NT2/D1 (cell line): ENCODE results near the gene MEF2C.

Experiments
- DNase-seq: peaks from one replicate; pipeline ENCODE4 v3.0.0-alpha.2; 2011; ENCODE audit warnings: low read depth, low spot score
- H3K27me3 ChIP-seq: 2 replicates; pipeline ENCODE4 v1.6.0; 2011; ENCODE audit warnings: mild to moderate bottlenecking; ENCODE audit not compliant: insufficient read length, insufficient read depth
- H3K36me3 ChIP-seq: 2 replicates; pipeline ENCODE4 v1.6.1; 2011; ENCODE audit warnings: mild to moderate bottlenecking, low read length, mixed read lengths; ENCODE audit not compliant: insufficient read depth, insufficient read length
- H3K4me1 ChIP-seq: 2 replicates; pipeline ENCODE4 v1.5.1; 2011; ENCODE audit not compliant: insufficient read depth, insufficient read length
- H3K4me3 ChIP-seq: 2 replicates; pipeline ENCODE4 v1.5.1; 2011; ENCODE audit warnings: low read depth; ENCODE audit not compliant: insufficient read length
- H3K9ac ChIP-seq: 2 replicates; pipeline ENCODE4 v1.6.0; 2011; ENCODE audit warnings: low read depth; ENCODE audit not compliant: insufficient read length
- H3K9me3 ChIP-seq: 2 replicates; pipeline ENCODE4 v1.5.1; 2011; ENCODE audit warnings: mild to moderate bottlenecking, low read length; ENCODE audit not compliant: insufficient read depth
- SUZ12 ChIP-seq: IDR thresholded peaks from 2 replicates; pipeline ENCODE4 v1.6.1; 2011; ENCODE audit not compliant: insufficient read length, insufficient read depth; ENCODE audit errors: extremely low read depth
- YY1 ChIP-seq: IDR thresholded peaks from 2 replicates; pipeline ENCODE4 v1.6.1; 2011; ENCODE audit not compliant: insufficient read length, insufficient read depth
- ZNF274 ChIP-seq: IDR thresholded peaks from 2 replicates; pipeline ENCODE4 v1.6.1; 2011; ENCODE audit warnings: mild to moderate bottlenecking, low read depth, low read length

MEF2C gene

GRCh38 chr5:88886746-88887341, 3.9 kb upstream of the MEF2C start:
- Histone ChIP-seq H3K9me3 (no peaks in the 10 kb centered on the region), H3K27me3 (peaks cover 85% of the 10 kb centered on the region), H3K4me3 (no peak overlapping the region), H3K9ac (no peak overlapping the region), H3K4me1 (no peaks in the 10 kb centered on the region), H3K36me3 (no peaks in the 10 kb centered on the region)
- TF ChIP-seq ZNF274 (no peak), SUZ12 (no peak), YY1 (no peak)
- no peak for DNase-seq

GRCh38 chr5:88886252-88886651, 3.3 kb upstream of the MEF2C start:
- Histone ChIP-seq H3K4me3 (no peak overlapping the region), H3K27me3 (peaks cover 86% of the 10 kb centered on the region), H3K9me3 (no peaks in the 10 kb centered on the region), H3K9ac (no peak overlapping the region), H3K36me3 (no peaks in the 10 kb centered on the region), H3K4me1 (no peaks in the 10 kb centered on the region)
- no peak for DNase-seq
- TF ChIP-seq YY1 = no peak
- no peak for TF ChIP-seq ZNF274
- no peak for TF ChIP-seq SUZ12

GRCh38 chr5:88885002-88885401, 2.0 kb upstream of the MEF2C start:
- no peaks in the 10 kb centered on the region for H3K4me1 ChIP-seq
- H3K4me3 ChIP-seq = no peak overlapping the region

GRCh38 chr5:88884608-88884877, 1.6 kb upstream of the MEF2C start:
- Histone ChIP-seq H3K27me3 (peaks cover 75% of the 10 kb centered on the region), H3K4me1 (no peaks in the 10 kb centered on the region), H3K9me3 (no peaks in the 10 kb centered on the region), H3K36me3 (no peaks in the 10 kb centered on the region), H3K4me3 (peak overlapping the region; percentile 58), H3K9ac (peak overlapping the region; percentile 36)
- DNase-seq = no peak
- TF ChIP-seq ZNF274 (no peak), YY1 (no peak), SUZ12 (no peak)

More at GRCh38 chr5:88885002-88885401, 2.0 kb upstream of the MEF2C start:
- Histone ChIP-seq H3K9ac (no peak overlapping the region), H3K9me3 (no peaks in the 10 kb centered on the region), H3K27me3 (peaks cover 79% of the 10 kb centered on the region), H3K36me3 (no peaks in the 10 kb centered on the region)
- TF ChIP-seq YY1 (no peak), ZNF274 (no peak)
- DNase-seq = no peak

- Histone ChIP-seq H3K9ac (peak overlapping the region; percentile 36), H3K36me3 (no peaks in the 10 kb centered on the region), H3K9me3 (no peaks in the 10 kb centered on the region), H3K4me1 (no peaks in the 10 kb centered on the region), H3K27me3 (peaks cover 70% of the 10 kb centered on the region), H3K4me3 (peak overlapping the region; percentile 58)
- TF ChIP-seq YY1 (no peak), SUZ12 (no peak), ZNF274 (no peak)
- DNase-seq = no peak
Measured at GRCh38 chr5:88883836-88884607, 1.0 kb upstream of the MEF2C start.

- H3K9ac ChIP-seq = no peak overlapping the region
- TF ChIP-seq SUZ12 (no peak), ZNF274 (no peak), YY1 (no peak)
- peaks cover 55% of the 10 kb centered on the region for H3K27me3 ChIP-seq
- peak overlapping the region; percentile 58 for H3K4me3 ChIP-seq
- DNase-seq = no peak
- no peaks in the 10 kb centered on the region for H3K36me3 ChIP-seq
- no peaks in the 10 kb centered on the region for H3K4me1 ChIP-seq
- no peaks in the 10 kb centered on the region for H3K9me3 ChIP-seq
Measured at GRCh38 chr5:88882276-88883038, 527 bp downstream of the MEF2C start.

GRCh38 chr5:88881571-88881971, 1.4 kb downstream of the MEF2C start:
- no peak for TF ChIP-seq SUZ12
- no peak for TF ChIP-seq YY1
- no peak for TF ChIP-seq ZNF274
- no peak for DNase-seq

More at GRCh38 chr5:88881571-88881971, 1.4 kb downstream of the MEF2C start:
- Histone ChIP-seq H3K9me3 (no peaks in the 10 kb centered on the region), H3K27me3 (peaks cover 46% of the 10 kb centered on the region), H3K36me3 (no peaks in the 10 kb centered on the region), H3K4me3 (no peak overlapping the region), H3K4me1 (no peaks in the 10 kb centered on the region), H3K9ac (no peak overlapping the region)
